ENCODE measurements around the gene MED26.

DNA sequence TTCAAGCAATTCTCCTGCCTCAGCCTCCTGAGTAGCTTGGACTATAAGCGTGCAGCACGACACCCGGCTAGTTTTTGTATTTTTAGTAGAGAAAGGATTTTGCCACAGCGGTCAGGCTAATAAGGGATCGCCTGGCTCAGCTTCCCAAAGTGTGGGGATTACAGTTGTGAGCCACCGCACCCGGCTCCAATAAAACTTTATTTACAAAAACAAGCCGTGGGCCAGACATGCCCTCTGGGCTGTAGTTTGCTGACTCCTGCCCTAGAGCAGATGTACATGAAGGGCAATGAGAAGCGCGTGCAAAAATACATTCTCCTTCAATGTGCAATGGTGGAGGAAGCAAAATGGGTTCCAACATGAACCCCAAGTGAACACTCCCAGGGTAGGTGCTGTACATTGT is 13.7 kb upstream of the MED26 start:
- no peak for TF ChIP-seq EZH2 (IDR thresholded peaks at IDR 0.05; ENCODE audit: borderline replicate concordance, low read depth, low read length, severe bottlenecking)
- TF ChIP-seq, protein P1, sequence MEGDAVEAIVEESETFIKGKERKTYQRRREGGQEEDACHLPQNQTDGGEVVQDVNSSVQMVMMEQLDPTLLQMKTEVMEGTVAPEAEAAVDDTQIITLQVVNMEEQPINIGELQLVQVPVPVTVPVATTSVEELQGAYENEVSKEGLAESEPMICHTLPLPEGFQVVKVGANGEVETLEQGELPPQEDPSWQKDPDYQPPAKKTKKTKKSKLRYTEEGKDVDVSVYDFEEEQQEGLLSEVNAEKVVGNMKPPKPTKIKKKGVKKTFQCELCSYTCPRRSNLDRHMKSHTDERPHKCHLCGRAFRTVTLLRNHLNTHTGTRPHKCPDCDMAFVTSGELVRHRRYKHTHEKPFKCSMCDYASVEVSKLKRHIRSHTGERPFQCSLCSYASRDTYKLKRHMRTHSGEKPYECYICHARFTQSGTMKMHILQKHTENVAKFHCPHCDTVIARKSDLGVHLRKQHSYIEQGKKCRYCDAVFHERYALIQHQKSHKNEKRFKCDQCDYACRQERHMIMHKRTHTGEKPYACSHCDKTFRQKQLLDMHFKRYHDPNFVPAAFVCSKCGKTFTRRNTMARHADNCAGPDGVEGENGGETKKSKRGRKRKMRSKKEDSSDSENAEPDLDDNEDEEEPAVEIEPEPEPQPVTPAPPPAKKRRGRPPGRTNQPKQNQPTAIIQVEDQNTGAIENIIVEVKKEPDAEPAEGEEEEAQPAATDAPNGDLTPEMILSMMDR (IDR thresholded peaks at IDR 0.05; ENCODE audit: borderline replicate concordance, extremely low read depth, low read length, poor library complexity, severe bottlenecking), result no peak
